Measurements from ENCODE around the gene INPP5E. TPM values are rescaled to one million over a fixed set of nuclear protein-coding genes. Genes with fewer than 3 reads are reported as not detected.
"Not testable (repeated sequence)": the region's sequence is repeated elsewhere in the genome, so short reads cannot be mapped to it uniquely, and the experiment has no call there.

Gene INPP5E
- total RNA-seq, 1 donor from 2014 or later, result 35.2 TPM

DNA sequence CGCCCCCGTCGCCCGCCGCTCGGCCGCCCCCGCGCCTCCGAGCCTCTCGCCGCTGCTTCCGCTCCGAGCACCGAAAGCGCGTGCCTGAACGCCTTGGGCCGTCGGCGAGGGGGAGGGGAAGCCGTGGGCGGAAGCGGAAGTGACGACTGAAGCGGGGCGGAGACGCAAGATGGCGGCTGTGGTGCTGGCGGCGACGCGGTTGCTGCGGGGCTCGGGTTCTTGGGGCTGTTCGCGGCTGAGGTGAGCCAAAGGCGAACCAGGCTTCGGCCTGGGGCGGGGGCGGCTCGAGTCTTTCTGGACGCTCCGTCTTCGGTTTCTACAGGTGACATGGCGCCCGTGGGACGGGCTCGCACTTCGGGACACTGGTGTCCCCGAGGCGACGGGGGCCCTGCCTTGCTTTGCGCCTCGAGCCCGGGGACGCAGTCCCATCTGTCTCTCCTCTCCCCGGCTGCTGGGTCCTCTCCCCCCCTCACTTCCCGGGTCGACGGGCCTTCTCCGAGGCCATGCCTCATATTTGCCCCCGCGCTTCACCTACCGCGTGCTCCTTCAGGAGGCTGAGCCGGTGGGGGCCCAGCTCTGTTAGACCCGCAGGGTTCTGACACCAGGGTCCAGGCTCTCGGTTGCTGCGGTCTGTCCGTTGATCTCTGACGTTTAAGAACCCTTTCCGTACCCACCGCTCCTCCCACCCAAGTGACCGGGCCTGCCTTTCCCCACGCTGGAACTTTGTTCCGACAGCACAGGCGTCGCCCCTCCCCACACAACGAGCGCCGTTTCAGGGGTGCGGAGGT is 29.0 kb downstream of the INPP5E start, which contains the start of the genes ENTR1 and PMPCA:
Gene ENTR1, minus strand, starts transcription at position 115 of the 788 bp plus-strand sequence. CDS start 217 bp downstream, outside the sequence.
Gene PMPCA, plus strand, starts transcription at position 159 of the 788 bp plus-strand sequence. Its CDS starts 11 bp downstream, at position 170.
- H3K36me3 Mint-ChIP-seq (ENCODE audit: unreplicated experiment), result no peaks in the 10 kb centered on the region
- H3K9me3 Mint-ChIP-seq (ENCODE audit: unreplicated experiment), result peaks cover 4% of the 10 kb centered on the region
- H3K27me3 Mint-ChIP-seq (ENCODE audit: unreplicated experiment), result peaks cover 5% of the 10 kb centered on the region
- H3K4me3 Mint-ChIP-seq (ENCODE audit: unreplicated experiment), result peak within 1 kb of the TSS; percentile 97
- H3K4me1 Mint-ChIP-seq (ENCODE audit: low read depth, unreplicated experiment), result peaks cover 13% of the 10 kb centered on the region
- peak; percentile 94 for DNase-seq
- TF ChIP-seq, protein P1, sequence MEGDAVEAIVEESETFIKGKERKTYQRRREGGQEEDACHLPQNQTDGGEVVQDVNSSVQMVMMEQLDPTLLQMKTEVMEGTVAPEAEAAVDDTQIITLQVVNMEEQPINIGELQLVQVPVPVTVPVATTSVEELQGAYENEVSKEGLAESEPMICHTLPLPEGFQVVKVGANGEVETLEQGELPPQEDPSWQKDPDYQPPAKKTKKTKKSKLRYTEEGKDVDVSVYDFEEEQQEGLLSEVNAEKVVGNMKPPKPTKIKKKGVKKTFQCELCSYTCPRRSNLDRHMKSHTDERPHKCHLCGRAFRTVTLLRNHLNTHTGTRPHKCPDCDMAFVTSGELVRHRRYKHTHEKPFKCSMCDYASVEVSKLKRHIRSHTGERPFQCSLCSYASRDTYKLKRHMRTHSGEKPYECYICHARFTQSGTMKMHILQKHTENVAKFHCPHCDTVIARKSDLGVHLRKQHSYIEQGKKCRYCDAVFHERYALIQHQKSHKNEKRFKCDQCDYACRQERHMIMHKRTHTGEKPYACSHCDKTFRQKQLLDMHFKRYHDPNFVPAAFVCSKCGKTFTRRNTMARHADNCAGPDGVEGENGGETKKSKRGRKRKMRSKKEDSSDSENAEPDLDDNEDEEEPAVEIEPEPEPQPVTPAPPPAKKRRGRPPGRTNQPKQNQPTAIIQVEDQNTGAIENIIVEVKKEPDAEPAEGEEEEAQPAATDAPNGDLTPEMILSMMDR (IDR thresholded peaks at IDR 0.05; ENCODE audit: partially characterized antibody, unreplicated experiment), result no peak
- H3K27ac Mint-ChIP-seq (ENCODE audit: unreplicated experiment), result peak within 1 kb of the TSS; percentile 70

DNA sequence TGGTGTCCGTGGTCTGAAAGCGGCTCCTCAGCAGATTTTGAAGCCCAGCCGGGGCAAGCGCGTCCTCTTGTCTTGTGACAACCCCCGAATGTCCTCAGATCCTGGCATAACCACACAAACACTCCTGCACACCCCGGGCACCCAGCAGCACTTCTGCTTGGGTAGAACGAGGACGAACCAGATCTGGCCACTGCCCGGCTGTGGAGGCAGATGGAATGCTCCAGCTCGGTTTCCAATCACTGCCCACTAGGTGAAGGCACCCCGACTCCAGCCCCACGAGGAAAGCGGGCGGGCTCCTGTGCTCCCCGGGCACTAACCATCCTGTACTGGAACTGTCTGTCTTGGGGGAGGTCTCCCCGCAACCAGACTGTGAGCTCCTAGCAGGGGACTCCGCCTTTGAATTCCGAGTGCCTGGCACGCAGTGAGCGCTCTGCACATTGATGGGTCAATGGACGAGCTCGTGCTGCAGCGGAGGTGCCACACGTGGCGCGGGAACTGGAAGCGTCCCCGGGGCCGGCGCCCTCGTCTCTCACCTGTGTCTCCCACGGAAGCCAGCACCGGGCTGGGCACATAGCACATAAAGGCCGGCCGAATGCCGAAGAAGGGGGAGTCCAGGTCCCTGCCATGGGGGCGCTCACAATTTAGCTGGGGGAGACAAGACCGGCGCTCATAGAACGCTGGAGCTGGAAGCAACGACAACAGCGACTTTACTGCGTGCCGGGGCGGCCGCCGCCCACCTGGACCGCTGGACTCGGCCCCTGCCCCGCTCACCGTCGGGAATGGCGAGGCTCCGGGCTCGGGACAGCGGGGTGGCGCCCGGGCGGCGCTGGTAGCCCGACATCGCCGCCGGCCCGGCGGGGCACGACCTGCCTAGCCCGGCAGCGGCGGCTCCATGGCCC is 29.8 kb downstream of the INPP5E start:
- Mint-ChIP-seq H3K27me3 (ENCODE audit: unreplicated experiment) (peaks cover 5% of the 10 kb centered on the region), H3K9me3 (ENCODE audit: unreplicated experiment) (peaks cover 4% of the 10 kb centered on the region), H3K4me3 (ENCODE audit: unreplicated experiment) (peak overlapping the region; percentile 91), H3K27ac (ENCODE audit: unreplicated experiment) (peak overlapping the region; percentile 70), H3K36me3 (ENCODE audit: unreplicated experiment) (no peaks in the 10 kb centered on the region), H3K4me1 (ENCODE audit: low read depth, unreplicated experiment) (peaks cover 13% of the 10 kb centered on the region)
- TF ChIP-seq, protein P1 (IDR thresholded peaks at IDR 0.05; ENCODE audit: partially characterized antibody, unreplicated experiment), result no peak
- DNase-seq, result no peak

DNA sequence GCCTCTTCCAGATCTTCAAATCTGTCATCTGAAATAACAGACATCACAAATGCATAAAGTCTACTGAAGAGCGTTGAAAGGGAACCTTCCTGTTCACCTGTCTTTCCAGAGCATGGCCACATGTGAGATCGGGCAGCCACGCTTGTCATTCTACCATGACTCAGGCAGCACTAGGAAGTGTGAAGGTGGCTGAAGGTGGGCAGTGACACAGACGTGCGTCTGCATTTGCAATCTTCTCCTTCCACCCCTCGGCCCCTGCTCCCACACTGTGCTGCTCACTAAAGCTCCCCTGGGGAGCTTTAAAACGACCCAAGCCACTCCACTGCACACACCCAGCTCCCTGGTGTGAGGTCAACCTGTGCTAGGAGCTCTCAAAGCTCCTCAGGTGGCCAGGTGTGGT is 31.7 kb downstream of the INPP5E start:
- no peaks in the 10 kb centered on the region for H3K36me3 Mint-ChIP-seq (ENCODE audit: unreplicated experiment)
- peaks cover 4% of the 10 kb centered on the region for H3K9me3 Mint-ChIP-seq (ENCODE audit: unreplicated experiment)
- peaks cover 13% of the 10 kb centered on the region for H3K4me1 Mint-ChIP-seq (ENCODE audit: low read depth, unreplicated experiment)
- peaks cover 5% of the 10 kb centered on the region for H3K27me3 Mint-ChIP-seq (ENCODE audit: unreplicated experiment)
- DNase-seq, result no peak
- no peak overlapping the region for H3K27ac Mint-ChIP-seq (ENCODE audit: unreplicated experiment)
- TF ChIP-seq, protein P1 (IDR thresholded peaks at IDR 0.05; ENCODE audit: partially characterized antibody, unreplicated experiment), result no peak
- H3K4me3 Mint-ChIP-seq (ENCODE audit: unreplicated experiment), result peak overlapping the region; percentile 34

DNA sequence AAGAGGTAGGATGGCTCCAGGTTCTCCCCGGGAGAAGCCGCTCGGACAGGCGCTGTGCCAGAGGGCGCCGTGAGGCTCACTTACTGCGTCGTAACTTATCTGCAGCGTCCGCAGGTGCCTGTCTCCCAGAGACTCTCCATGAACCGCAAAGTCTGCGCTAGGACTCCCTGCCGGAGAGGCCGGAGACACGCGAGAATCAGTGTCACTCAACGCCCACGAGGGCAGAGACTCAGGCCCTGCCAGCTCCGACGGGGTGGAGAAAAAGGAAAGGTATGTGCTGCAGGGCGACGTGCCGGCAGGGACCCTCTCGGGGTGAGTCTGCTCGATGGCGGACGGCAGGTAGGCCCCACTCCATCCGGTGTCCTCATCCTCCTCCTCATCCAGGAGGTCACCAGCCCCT is 32.6 kb downstream of the INPP5E start:
- not testable (repeated sequence) for H3K9me3 Mint-ChIP-seq (ENCODE audit: unreplicated experiment); H3K4me3 Mint-ChIP-seq (ENCODE audit: unreplicated experiment); H3K36me3 Mint-ChIP-seq (ENCODE audit: unreplicated experiment); H3K27ac Mint-ChIP-seq (ENCODE audit: unreplicated experiment); DNase-seq; H3K27me3 Mint-ChIP-seq (ENCODE audit: unreplicated experiment)
- H3K4me1 Mint-ChIP-seq (ENCODE audit: low read depth, unreplicated experiment), result peaks cover 13% of the 10 kb centered on the region

- H3K36me3 Mint-ChIP-seq (ENCODE audit: unreplicated experiment); H3K4me3 Mint-ChIP-seq (ENCODE audit: unreplicated experiment); H3K4me1 Mint-ChIP-seq (ENCODE audit: low read depth, unreplicated experiment); H3K9me3 Mint-ChIP-seq (ENCODE audit: unreplicated experiment); H3K27me3 Mint-ChIP-seq (ENCODE audit: unreplicated experiment); H3K27ac Mint-ChIP-seq (ENCODE audit: unreplicated experiment); DNase-seq: not testable (repeated sequence)
Measured at GRCh38 chr9:136405904-136406303, 33.7 kb downstream of the INPP5E start.
